HFF-Myc (cell line): ENCODE measurements around the gene TMC2.

ENCODE experiments used
- DNase-seq: peaks from one replicate; pipeline ENCODE4 v3.0.0-alpha.2; 2011; ENCODE audit warnings: low read depth; ENCODE audit errors: extremely low read depth
- H3K4me3 ChIP-seq: replicated peaks from 2 replicates; pipeline ENCODE4 v1.5.1; 2011; ENCODE audit warnings: low read depth, mild to moderate bottlenecking, control low read depth, low read length
- TF ChIP-seq, protein P1 (sequence below): IDR thresholded peaks from 2 replicates; pipeline ENCODE4 v1.5.1; 2012; ENCODE audit warnings: mild to moderate bottlenecking, low read depth, low read length, control low read depth; ENCODE audit errors: missing control alignments

Gene TMC2

DNA sequence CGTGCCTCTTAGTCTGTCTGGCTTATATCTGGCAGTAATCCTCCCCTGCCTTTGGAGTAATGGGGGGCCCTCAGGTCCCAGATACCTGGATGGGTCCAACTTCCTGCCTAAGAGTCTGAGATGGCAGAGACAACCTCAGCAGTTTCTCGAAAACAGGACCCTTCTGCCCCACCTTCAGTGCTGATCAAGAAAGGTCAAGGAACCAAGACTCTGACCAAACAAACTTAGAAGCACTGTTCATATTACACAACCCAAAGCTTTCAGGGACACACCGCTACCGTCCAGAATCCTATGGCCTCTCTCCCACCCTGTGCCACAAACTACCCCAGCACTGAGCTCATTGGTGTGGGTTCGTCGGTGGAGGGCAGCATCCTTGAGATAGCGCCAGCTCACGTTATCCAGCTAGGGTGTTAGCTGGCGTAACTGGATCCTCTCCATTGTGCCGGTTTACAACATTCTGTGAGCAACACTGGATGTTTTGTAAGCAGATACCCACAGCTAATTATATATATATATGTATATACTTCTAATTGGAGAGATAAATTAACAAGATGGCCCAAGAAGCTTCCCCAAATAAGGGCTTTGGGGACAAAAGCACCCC, 7.6 kb upstream of the TMC2 start:
- TF ChIP-seq, protein P1, sequence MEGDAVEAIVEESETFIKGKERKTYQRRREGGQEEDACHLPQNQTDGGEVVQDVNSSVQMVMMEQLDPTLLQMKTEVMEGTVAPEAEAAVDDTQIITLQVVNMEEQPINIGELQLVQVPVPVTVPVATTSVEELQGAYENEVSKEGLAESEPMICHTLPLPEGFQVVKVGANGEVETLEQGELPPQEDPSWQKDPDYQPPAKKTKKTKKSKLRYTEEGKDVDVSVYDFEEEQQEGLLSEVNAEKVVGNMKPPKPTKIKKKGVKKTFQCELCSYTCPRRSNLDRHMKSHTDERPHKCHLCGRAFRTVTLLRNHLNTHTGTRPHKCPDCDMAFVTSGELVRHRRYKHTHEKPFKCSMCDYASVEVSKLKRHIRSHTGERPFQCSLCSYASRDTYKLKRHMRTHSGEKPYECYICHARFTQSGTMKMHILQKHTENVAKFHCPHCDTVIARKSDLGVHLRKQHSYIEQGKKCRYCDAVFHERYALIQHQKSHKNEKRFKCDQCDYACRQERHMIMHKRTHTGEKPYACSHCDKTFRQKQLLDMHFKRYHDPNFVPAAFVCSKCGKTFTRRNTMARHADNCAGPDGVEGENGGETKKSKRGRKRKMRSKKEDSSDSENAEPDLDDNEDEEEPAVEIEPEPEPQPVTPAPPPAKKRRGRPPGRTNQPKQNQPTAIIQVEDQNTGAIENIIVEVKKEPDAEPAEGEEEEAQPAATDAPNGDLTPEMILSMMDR = no peak
- no peak overlapping the region for H3K4me3 ChIP-seq
- DNase-seq = no peak

DNA sequence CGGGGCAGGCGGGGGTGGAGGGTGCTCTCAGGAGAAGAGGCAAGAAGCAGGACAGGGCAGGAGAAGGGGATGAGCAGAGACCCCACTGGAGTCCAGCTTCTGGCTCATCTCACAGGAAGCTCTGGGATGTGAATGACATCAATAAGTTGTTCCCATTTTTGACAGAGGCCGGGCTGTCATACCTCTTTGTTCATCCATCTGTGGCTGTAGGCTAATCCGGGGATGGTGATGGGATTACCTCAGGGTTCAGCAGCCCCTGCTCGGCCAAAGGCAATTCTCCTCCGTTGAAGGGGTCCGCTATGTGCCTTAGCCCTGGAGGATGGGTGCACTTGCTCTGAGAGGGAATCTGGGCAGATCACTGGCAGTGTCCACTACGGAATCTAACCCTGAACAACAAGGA, 3.3 kb upstream of the TMC2 start:
- H3K4me3 ChIP-seq = no peak overlapping the region
- DNase-seq = no peak
- TF ChIP-seq, protein P1 = no peak

GRCh38 chr20:2535711-2536559, 438 bp upstream of the TMC2 start:
- DNase-seq = no peak
- H3K4me3 ChIP-seq = no peak overlapping the region
- TF ChIP-seq, protein P1 = no peak

GRCh38 chr20:2537101-2537500, 728 bp downstream of the TMC2 start:
- TF ChIP-seq, protein P1 = no peak
- no peak for DNase-seq
- no peak overlapping the region for H3K4me3 ChIP-seq

GRCh38 chr20:2538356-2538755, 2.0 kb downstream of the TMC2 start:
- no peak for DNase-seq
- no peak overlapping the region for H3K4me3 ChIP-seq
- TF ChIP-seq, protein P1 = no peak

GRCh38 chr20:2538931-2539720, 2.8 kb downstream of the TMC2 start:
- TF ChIP-seq, protein P1 = no peak
- no peak overlapping the region for H3K4me3 ChIP-seq
- DNase-seq = no peak
